ENCODE measurements around the gene RABAC1. TPM values are rescaled to one million over a fixed set of nuclear protein-coding genes. Genes with fewer than 3 reads are reported as not detected.

RABAC1 gene
- total and polyA plus RNA-seq, 10 of the 15 experiments (the other 5 are each of a cell fraction or from before 2014, with no cell fraction given) = 10.9 to 115 (median 49.2) TPM

DNA sequence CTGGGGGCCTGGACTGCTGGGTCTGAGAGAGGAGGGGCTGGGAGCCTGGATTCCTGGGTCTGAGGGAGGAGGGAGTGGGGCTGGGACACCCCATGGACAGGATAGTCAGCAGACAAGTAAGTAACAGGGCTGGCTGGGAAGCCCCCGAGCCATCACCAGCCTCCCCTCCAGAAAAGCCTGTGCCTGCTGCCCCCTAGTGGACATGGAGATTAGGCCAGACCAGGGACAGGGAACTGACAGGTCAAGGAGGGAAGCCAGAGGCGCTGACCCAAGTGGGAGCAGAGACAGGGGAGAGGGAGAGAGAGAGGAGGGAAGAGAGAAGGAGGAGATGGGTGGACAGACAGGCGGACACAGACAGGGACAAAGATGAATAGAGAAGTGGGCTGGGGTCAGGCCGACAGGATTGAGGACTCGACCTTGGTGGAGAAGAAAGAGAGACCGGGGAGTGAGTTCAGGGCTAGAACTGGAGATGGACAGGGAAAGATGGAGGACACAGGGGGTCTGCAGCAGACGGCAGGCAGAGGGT, 24.2 kb downstream of the RABAC1 start (continued):
- TF ChIP-seq, protein P1, sequence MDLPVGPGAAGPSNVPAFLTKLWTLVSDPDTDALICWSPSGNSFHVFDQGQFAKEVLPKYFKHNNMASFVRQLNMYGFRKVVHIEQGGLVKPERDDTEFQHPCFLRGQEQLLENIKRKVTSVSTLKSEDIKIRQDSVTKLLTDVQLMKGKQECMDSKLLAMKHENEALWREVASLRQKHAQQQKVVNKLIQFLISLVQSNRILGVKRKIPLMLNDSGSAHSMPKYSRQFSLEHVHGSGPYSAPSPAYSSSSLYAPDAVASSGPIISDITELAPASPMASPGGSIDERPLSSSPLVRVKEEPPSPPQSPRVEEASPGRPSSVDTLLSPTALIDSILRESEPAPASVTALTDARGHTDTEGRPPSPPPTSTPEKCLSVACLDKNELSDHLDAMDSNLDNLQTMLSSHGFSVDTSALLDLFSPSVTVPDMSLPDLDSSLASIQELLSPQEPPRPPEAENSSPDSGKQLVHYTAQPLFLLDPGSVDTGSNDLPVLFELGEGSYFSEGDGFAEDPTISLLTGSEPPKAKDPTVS (IDR thresholded peaks at IDR 0.05; ENCODE audit: low read depth, low read length) = no peak
- TF ChIP-seq YY1 (IDR thresholded peaks at IDR 0.05; ENCODE audit: low read depth, low read length) (peak; percentile 75; the same call in 1 of the 2 replicates), POLR2AphosphoS2 (IDR thresholded peaks at IDR 0.05; ENCODE audit: low read depth, low read length) (no peak), NFYB (IDR thresholded peaks at IDR 0.05; ENCODE audit: insufficient read depth, low read depth, low read length) (no peak), MYC (IDR thresholded peaks at IDR 0.05; ENCODE audit: insufficient read depth, insufficient read length, insufficient replicate concordance, low read length, severe bottlenecking) (peak; percentile 40), NFYA (IDR thresholded peaks at IDR 0.05; ENCODE audit: borderline replicate concordance, low read depth, low read length) (no peak), BMI1 (IDR thresholded peaks at IDR 0.05; ENCODE audit: borderline replicate concordance) (no peak), BRCA1 (IDR thresholded peaks at IDR 0.05; ENCODE audit: low read depth, low read length) (no peak), RAD21 (IDR thresholded peaks at IDR 0.05; ENCODE audit: insufficient read depth, low read depth, low read length) (peak; percentile 94), NFIC (IDR thresholded peaks at IDR 0.05; ENCODE audit: low read depth, low read length) (no peak), SRF (IDR thresholded peaks at IDR 0.05; ENCODE audit: low read depth in 2 of 2, low read length in 2 of 2) (no peak), EED (IDR thresholded peaks at IDR 0.05; ENCODE audit: low read depth) (0 out of 2 replicates have a peak, but pooled peaks have one; percentile 52), FOXK2 (IDR thresholded peaks at IDR 0.05) (no peak), HDGF (IDR thresholded peaks at IDR 0.05) (peak; percentile 86; the same call in 1 of the 2 replicates), DPF2 (IDR thresholded peaks at IDR 0.05) (no peak), RUNX3 (IDR thresholded peaks at IDR 0.05; ENCODE audit: low read length) (no peak), RCOR1 (conservative IDR thresholded peaks at IDR 0.05; ENCODE audit: low read depth, low read length) (no peak), RBBP5 (conservative IDR thresholded peaks at IDR 0.05) (no peak), POU2F2 (IDR thresholded peaks at IDR 0.05; ENCODE audit: borderline replicate concordance, low read depth, low read length) (peak; percentile 48; the same call in 1 of the 3 replicates), MTA2 (IDR thresholded peaks at IDR 0.05; ENCODE audit: low read depth) (no peak), MEF2B (IDR thresholded peaks at IDR 0.05; ENCODE audit: partially characterized antibody, poor library complexity, severe bottlenecking) (no peak), NBN (IDR thresholded peaks at IDR 0.05) (peak; percentile 51; the same call in 1 of the 2 replicates)
- TF ChIP-seq, protein P2, sequence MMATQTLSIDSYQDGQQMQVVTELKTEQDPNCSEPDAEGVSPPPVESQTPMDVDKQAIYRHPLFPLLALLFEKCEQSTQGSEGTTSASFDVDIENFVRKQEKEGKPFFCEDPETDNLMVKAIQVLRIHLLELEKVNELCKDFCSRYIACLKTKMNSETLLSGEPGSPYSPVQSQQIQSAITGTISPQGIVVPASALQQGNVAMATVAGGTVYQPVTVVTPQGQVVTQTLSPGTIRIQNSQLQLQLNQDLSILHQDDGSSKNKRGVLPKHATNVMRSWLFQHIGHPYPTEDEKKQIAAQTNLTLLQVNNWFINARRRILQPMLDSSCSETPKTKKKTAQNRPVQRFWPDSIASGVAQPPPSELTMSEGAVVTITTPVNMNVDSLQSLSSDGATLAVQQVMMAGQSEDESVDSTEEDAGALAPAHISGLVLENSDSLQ (IDR thresholded peaks at IDR 0.05) = peak; percentile 57
- TF ChIP-seq, protein P3, sequence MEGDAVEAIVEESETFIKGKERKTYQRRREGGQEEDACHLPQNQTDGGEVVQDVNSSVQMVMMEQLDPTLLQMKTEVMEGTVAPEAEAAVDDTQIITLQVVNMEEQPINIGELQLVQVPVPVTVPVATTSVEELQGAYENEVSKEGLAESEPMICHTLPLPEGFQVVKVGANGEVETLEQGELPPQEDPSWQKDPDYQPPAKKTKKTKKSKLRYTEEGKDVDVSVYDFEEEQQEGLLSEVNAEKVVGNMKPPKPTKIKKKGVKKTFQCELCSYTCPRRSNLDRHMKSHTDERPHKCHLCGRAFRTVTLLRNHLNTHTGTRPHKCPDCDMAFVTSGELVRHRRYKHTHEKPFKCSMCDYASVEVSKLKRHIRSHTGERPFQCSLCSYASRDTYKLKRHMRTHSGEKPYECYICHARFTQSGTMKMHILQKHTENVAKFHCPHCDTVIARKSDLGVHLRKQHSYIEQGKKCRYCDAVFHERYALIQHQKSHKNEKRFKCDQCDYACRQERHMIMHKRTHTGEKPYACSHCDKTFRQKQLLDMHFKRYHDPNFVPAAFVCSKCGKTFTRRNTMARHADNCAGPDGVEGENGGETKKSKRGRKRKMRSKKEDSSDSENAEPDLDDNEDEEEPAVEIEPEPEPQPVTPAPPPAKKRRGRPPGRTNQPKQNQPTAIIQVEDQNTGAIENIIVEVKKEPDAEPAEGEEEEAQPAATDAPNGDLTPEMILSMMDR (IDR thresholded peaks at IDR 0.05 in 2 of 3, conservative IDR thresholded peaks at IDR 0.05 in 1 of 3; ENCODE audit: control insufficient read depth in 2 of 3, extremely low read depth in 1 of 3, insufficient read depth in 1 of 3, low read depth in 3 of 3, low read length in 3 of 3) = peak; percentile 92 to 97 (median 94); a peak in 5 of 6 replicates
- TF ChIP-seq, protein P4, sequence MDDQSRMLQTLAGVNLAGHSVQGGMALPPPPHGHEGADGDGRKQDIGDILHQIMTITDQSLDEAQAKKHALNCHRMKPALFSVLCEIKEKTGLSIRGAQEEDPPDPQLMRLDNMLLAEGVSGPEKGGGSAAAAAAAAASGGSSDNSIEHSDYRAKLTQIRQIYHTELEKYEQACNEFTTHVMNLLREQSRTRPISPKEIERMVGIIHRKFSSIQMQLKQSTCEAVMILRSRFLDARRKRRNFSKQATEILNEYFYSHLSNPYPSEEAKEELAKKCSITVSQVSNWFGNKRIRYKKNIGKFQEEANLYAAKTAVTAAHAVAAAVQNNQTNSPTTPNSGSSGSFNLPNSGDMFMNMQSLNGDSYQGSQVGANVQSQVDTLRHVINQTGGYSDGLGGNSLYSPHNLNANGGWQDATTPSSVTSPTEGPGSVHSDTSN (IDR thresholded peaks at IDR 0.05; ENCODE audit: insufficient replicate concordance, low read depth, low read length) = no peak
